HepG2 (cell line): Measurements from ENCODE around the gene ZWILCH. TPM values are rescaled to one million over a fixed set of nuclear protein-coding genes. Genes with fewer than 3 reads are reported as not detected.

ENCODE experiments used
- ATAC-seq: fragments of 200-7000 bp; cut with Tn5 transposase; 3 replicates; pipeline ENCODE4 v1.9.1; 2020; ENCODE audit warnings: mild to moderate bottlenecking, moderate library complexity
- BruUV-seq: library from RNA; stranded (reverse); fragments of 400-500 nt; replicated peaks from 2 replicates; lab custom pipeline; 2021; lab: Mats Ljungman, UMichigan
- CTCF ChIA-PET: fragments of 300-600 bp; formaldehyde crosslinking; extraction: SDS; loops from one replicate; lab custom pipeline; 2021; ENCODE audit warnings: low total read pairs, inconsistent platforms, low intra/inter-chr PET ratio; lab: Yijun Ruan, JAX
- POLR2A ChIA-PET: fragments of 350-600 bp; sonication (Branson Sonifier 250); formaldehyde crosslinking; loops from one replicate; lab custom pipeline; 2020; ENCODE audit warnings: antibody characterized with exemption, inconsistent platforms; lab: Yijun Ruan, JAX
- DNase-seq: peaks from one replicate; pipeline ENCODE4 v3.0.0-alpha.2; 2015; ENCODE audit warnings: low spot score
- FAIRE-seq: peaks from 3 replicates; lab custom pipeline; 2011; peaks lifted over from hg19 to GRCh38; lab: Jason Lieb, UNC
- H2AFZ ChIP-seq: one replicate; pipeline ENCODE4 v1.6.1; 2011; ENCODE audit warnings: low read length, inconsistent platforms
- H3K27ac ChIP-seq: fragments of 300-600 bp; 3 replicates; pipeline ENCODE4 v1.8.0; 2011; ENCODE audit warnings: mixed run types, mild to moderate bottlenecking, mixed read lengths, low read length, inconsistent platforms; ENCODE audit not compliant: insufficient read depth; ENCODE audit errors: extremely low read length
- H3K27me3 ChIP-seq, 2 experiments: fragments of 200-600 bp in 1 of 2; 2 replicates in 1 of 2; 3 replicates in 1 of 2; pipeline versions ENCODE4 v1.6.0 to v1.8.0; 2011; ENCODE audit warnings: low read length in 2 of 2, mild to moderate bottlenecking in 2 of 2, moderate library complexity in 2 of 2, inconsistent platforms in 1 of 2; ENCODE audit not compliant: insufficient read depth in 2 of 2, control insufficient read depth in 1 of 2
- H3K36me3 ChIP-seq, 2 experiments: fragments of 200-600 bp in 1 of 2; replicated peaks in 1 of 2; 2 replicates in 1 of 2; 3 replicates in 1 of 2; pipeline versions ENCODE4 v1.5.1 to v1.8.0; 2011; ENCODE audit warnings: low read length in 2 of 2, inconsistent platforms in 1 of 2; ENCODE audit not compliant: insufficient read depth in 2 of 2, control insufficient read depth in 1 of 2
- H3K4me1 ChIP-seq: 2 replicates; pipeline ENCODE4 v1.5.1; 2012; ENCODE audit warnings: low read length, inconsistent platforms; ENCODE audit not compliant: insufficient read depth
- H3K4me2 ChIP-seq: 2 replicates; pipeline ENCODE4 v1.6.0; 2011; ENCODE audit warnings: low read depth, low read length, inconsistent platforms
- H3K4me3 ChIP-seq, 3 experiments: fragments of 200-600 bp in 1 of 3; sonication (generic), shearing (Covaris generic) in 1 of 3; replicated peaks in 1 of 3; 2 replicates each; pipeline ENCODE4 v1.5.1; 2011 to 2016; ENCODE audit warnings: low read length in 3 of 3, inconsistent platforms in 2 of 3, low read depth in 2 of 3, mild to moderate bottlenecking in 2 of 3, control low read depth in 1 of 3, mixed read lengths in 1 of 3; ENCODE audit not compliant: insufficient read depth in 1 of 3
- H3K79me2 ChIP-seq: one replicate; pipeline ENCODE4 v1.6.1; 2011; ENCODE audit warnings: low read length, inconsistent platforms; ENCODE audit not compliant: insufficient read depth
- H3K9ac ChIP-seq: 2 replicates; pipeline ENCODE4 v1.6.0; 2011; ENCODE audit warnings: mild to moderate bottlenecking, low read depth, low read length, inconsistent platforms; ENCODE audit not compliant: insufficient read depth
- H3K9me3 ChIP-seq: 2 replicates; pipeline ENCODE4 v1.5.1; 2012; ENCODE audit warnings: mild to moderate bottlenecking, low read length
- H4K20me1 ChIP-seq: 2 replicates; pipeline ENCODE4 v1.6.0; 2011; ENCODE audit warnings: inconsistent platforms, mild to moderate bottlenecking, low read length, moderate library complexity; ENCODE audit not compliant: insufficient read depth
- FOXO1 ChIP-seq: sonication (generic); formaldehyde crosslinking; IDR thresholded peaks from 2 replicates; pipeline ENCODE4 v1.4.0; 2020; ENCODE audit warnings: missing genetic modification reagents
- HOXA9 ChIP-seq: sonication (generic); formaldehyde crosslinking; IDR thresholded peaks from 2 replicates; pipeline ENCODE4 v1.8.1; 2022; ENCODE audit warnings: missing genetic modification reagents, mild to moderate bottlenecking, moderate library complexity, borderline replicate concordance
- IKZF4 ChIP-seq: sonication (generic); formaldehyde crosslinking; IDR thresholded peaks from 2 replicates; pipeline ENCODE4 v1.5.1; 2020; ENCODE audit warnings: borderline replicate concordance, mild to moderate bottlenecking, low read depth, missing genetic modification reagents; ENCODE audit errors: not compliant biosample characterization
- PAXIP1 ChIP-seq: sonication (generic); formaldehyde crosslinking; conservative IDR thresholded peaks from 2 replicates; pipeline ENCODE4 v1.4.0; 2020; ENCODE audit warnings: mild to moderate bottlenecking, missing genetic modification reagents, moderate library complexity
- POLR2AphosphoS5 ChIP-seq: IDR thresholded peaks from 2 replicates; pipeline ENCODE4 v1.6.1; 2012; ENCODE audit warnings: low read depth, low read length
- RBFOX2 ChIP-seq: fragments of 200-400 bp; formaldehyde crosslinking; IDR thresholded peaks from 2 replicates; pipeline ENCODE4 v1.6.1; 2017; ENCODE audit warnings: low read depth, mild to moderate bottlenecking, low read length
- TAF1 ChIP-seq: sonication (generic); formaldehyde crosslinking; IDR thresholded peaks from 2 replicates; pipeline ENCODE4 v1.4.0; 2020; ENCODE audit warnings: missing genetic modification reagents
- ZBTB46 ChIP-seq: sonication (generic); formaldehyde crosslinking; IDR thresholded peaks from 2 replicates; pipeline ENCODE4 v1.4.0; 2020; ENCODE audit warnings: mild to moderate bottlenecking, missing genetic modification reagents, borderline replicate concordance
- ZFP90 ChIP-seq: sonication (generic); formaldehyde crosslinking; IDR thresholded peaks from 2 replicates; pipeline ENCODE4 v1.8.0; 2022; ENCODE audit warnings: missing genetic modification reagents, mild to moderate bottlenecking, inconsistent platforms, borderline replicate concordance
- ZKSCAN5 ChIP-seq: sonication (generic); formaldehyde crosslinking; IDR thresholded peaks from 2 replicates; pipeline ENCODE4 v1.5.1; 2020; ENCODE audit warnings: mild to moderate bottlenecking, missing genetic modification reagents
- ZNF546 ChIP-seq: sonication (generic); formaldehyde crosslinking; conservative IDR thresholded peaks from 2 replicates; pipeline ENCODE4 v1.8.1; 2023; ENCODE audit warnings: mild to moderate bottlenecking, missing genetic modification reagents
- ZZZ3 ChIP-seq: sonication (generic); formaldehyde crosslinking; IDR thresholded peaks from 2 replicates; pipeline ENCODE4 v1.4.0; 2020; ENCODE audit warnings: missing genetic modification reagents, mild to moderate bottlenecking, borderline replicate concordance
- WGBS: methylation state at CpG from one replicate; pipeline ENCODE4 v1.1.6; 2017; ENCODE audit warnings: low lambda C conversion rate; 5-methylcytosine and 5-hydroxymethylcytosine counted together
- in situ Hi-C: cut with HindIII; loops from 2 replicates; pipeline ENCODE4 v1.10.0; 2017; ENCODE audit warnings: low pct_unique_long_range_greater_than_20kb; ENCODE audit not compliant: extremely low pct_ligation_motif_present
- intact Hi-C: fragments of 100-400 bp; cut with micrococcal nuclease; formaldehyde crosslinking; loops from one replicate; pipeline ENCODE4 v1.10.0; 2022; ENCODE audit not compliant: unreplicated experiment
- polyA plus RNA-seq, 8 experiments: library from polyadenylated mRNA; depleted of rRNA in 3 of 8; stranded (reverse) in 7 of 8; unstranded in 1 of 8; fragments of >200 nt; fragmentation: Illumina TruSeq in 4 of 8; extraction: Trizol in 4 of 8; gene quantifications; 2 replicates each; pipeline versions ENCODE4 v1.2.1 to v1.2.3, GENCODE V29; 2011 to 2016; ENCODE audit warnings: low read depth in 4 of 8, missing spikeins in 1 of 8, mixed read lengths in 1 of 8; ENCODE audit not compliant: insufficient read depth in 1 of 8
- total RNA-seq, 5 experiments: library from RNA; depleted of rRNA; stranded (reverse); fragments of >200 nt; fragmentation: Illumina TruSeq; extraction: Trizol; gene quantifications; 2 replicates each; pipeline ENCODE4 v1.2.3, GENCODE V29; 2016; ENCODE audit warnings: low read depth in 1 of 5

The ZWILCH gene
- total and polyA plus RNA-seq, 2 of the 13 experiments (the other 11 are each of a cell fraction or from before 2014, with no cell fraction given) = 9.5 to 27.8 TPM

GRCh38 chr15:66502491-66502890, 2.6 kb upstream of the ZWILCH start:
- Histone ChIP-seq H3K27me3 (peaks cover 0 to 5% of the 10 kb centered on the region in 2 experiments; a peak in 1 of 5 replicates), H3K36me3 (peaks cover 6 to 48% of the 10 kb centered on the region in 2 experiments; a peak in 4 of 5 replicates), H4K20me1 (peaks cover 42% of the 10 kb centered on the region), H2AFZ (no peak overlapping the region), H3K79me2 (peaks cover 54% of the 10 kb centered on the region), H3K4me2 (peak overlapping the region; percentile 93), H3K4me3 (peak overlapping the region; percentile 69 to 100 (median 88); a peak in 4 of 6 replicates), H3K4me1 (peaks cover 52% of the 10 kb centered on the region), H3K27ac (peak overlapping the region; percentile 89), H3K9ac (peak overlapping the region; percentile 96), H3K9me3 (no peaks in the 10 kb centered on the region)
- DNase-seq (no peak), FAIRE-seq (no peak), ATAC-seq (no peak)
- WGBS = 79% methylated on average over 10 of the region's 10 CpGs
- in situ Hi-C loops = no loop called here
- no TSS peak for BruUV-seq
- TF ChIP-seq ZZZ3 (CRISPR knock-in tag) (no peak), FOXO1 (no peak), ZBTB46 (CRISPR knock-in tag) (no peak), ZKSCAN5 (CRISPR knock-in tag) (no peak), RBFOX2 (peak; percentile 52; the same call in 1 of the 2 replicates), PAXIP1 (CRISPR knock-in tag) (no peak), POLR2AphosphoS5 (0 out of 2 replicates have a peak, but pooled peaks have one; percentile 7), IKZF4 (CRISPR knock-in tag) (no peak), TAF1 (CRISPR knock-in tag) (no peak), HOXA9 (CRISPR knock-in tag) (no peak), ZFP90 (CRISPR knock-in tag) (no peak), ZNF546 (CRISPR knock-in tag) (no peak)
- ChIA-PET CTCF (no interaction called here), POLR2A (no interaction called here)
- intact Hi-C loops = no loop called here
